Smooth muscle cell (in vitro differentiated cells): Measurements from ENCODE around the gene ZFP36L1. TPM values are rescaled to one million over a fixed set of nuclear protein-coding genes. Genes with fewer than 3 reads are reported as not detected.

ENCODE experiments used
- DNase-seq: peaks from one replicate; lab custom pipeline; 2025; ENCODE audit not compliant: unreplicated experiment; lab: John Stamatoyannopoulos, UW
- H2AFZ ChIP-seq: fragments of 200-600 bp; sonication (generic); 2 replicates; pipeline ENCODE4 v1.6.0; 2016; ENCODE audit warnings: antibody characterized with exemption, low read depth, mild to moderate bottlenecking
- H3F3A ChIP-seq: fragments of 200-600 bp; sonication (generic); 2 replicates; pipeline ENCODE4 v1.6.0; 2017; ENCODE audit warnings: antibody characterized with exemption, low read depth
- H3K27ac ChIP-seq: fragments of 200-600 bp; sonication (generic); 2 replicates; pipeline ENCODE4 v1.5.1; 2016; ENCODE audit warnings: low read depth, mild to moderate bottlenecking
- H3K27me3 ChIP-seq: fragments of 200-600 bp; sonication (generic); 2 replicates; pipeline ENCODE4 v1.6.1; 2016; ENCODE audit warnings: low read depth, mild to moderate bottlenecking
- H3K36me3 ChIP-seq: fragments of 200-600 bp; sonication (generic); 2 replicates; pipeline ENCODE4 v1.5.1; 2016; ENCODE audit warnings: low read depth
- H3K4me1 ChIP-seq: fragments of 200-600 bp; sonication (generic); 2 replicates; pipeline ENCODE4 v1.5.1; 2016; ENCODE audit warnings: low read depth
- H3K4me2 ChIP-seq: fragments of 200-600 bp; sonication (generic); 2 replicates; pipeline ENCODE4 v1.6.0; 2016; ENCODE audit warnings: mild to moderate bottlenecking
- H3K4me3 ChIP-seq: fragments of 200-600 bp; sonication (generic); 2 replicates; pipeline ENCODE4 v1.5.1; 2016; ENCODE audit warnings: mild to moderate bottlenecking
- H3K79me2 ChIP-seq: fragments of 200-600 bp; sonication (generic); 2 replicates; pipeline ENCODE4 v1.6.0; 2016; ENCODE audit warnings: low read depth, mild to moderate bottlenecking
- H3K9ac ChIP-seq: fragments of 200-600 bp; sonication (generic); 2 replicates; pipeline ENCODE4 v1.6.0; 2016; ENCODE audit warnings: low read depth
- H3K9me3 ChIP-seq: fragments of 200-600 bp; sonication (generic); replicated peaks from 2 replicates; pipeline ENCODE4 v1.5.1; 2016; ENCODE audit warnings: low read depth
- H4K20me1 ChIP-seq: fragments of 200-600 bp; sonication (generic); 2 replicates; pipeline ENCODE4 v1.6.0; 2016; ENCODE audit warnings: low read depth
- WGBS: methylation state at CpG from one replicate; pipeline ENCODE4 v1.1.7; 2016; ENCODE audit warnings: low lambda C conversion rate; 5-methylcytosine and 5-hydroxymethylcytosine counted together
- polyA plus RNA-seq: library from polyadenylated mRNA; unstranded; fragments of >200 nt; fragmentation: Nextera tagmentation; extraction: Ambion mirVana; gene quantifications from 2 replicates; pipeline ENCODE4 v1.2.1, GENCODE V29; 2016
- total RNA-seq: library from RNA; depleted of rRNA; stranded (reverse); fragments of >200 nt; gene quantifications from 2 replicates; pipeline ENCODE4 v1.2.3, GENCODE V29; 2014
- TF ChIP-seq, protein P1 (sequence below): fragments of 200-600 bp; sonication (generic); IDR thresholded peaks from 2 replicates; pipeline ENCODE4 v1.5.1; 2017; ENCODE audit warnings: borderline replicate concordance, mild to moderate bottlenecking, antibody characterized with exemption; ENCODE audit not compliant: insufficient read depth, poor library complexity, severe bottlenecking

ZFP36L1 gene
- total and polyA plus RNA-seq, 2 experiments from 2014 or later = 166 to 418 TPM

DNA sequence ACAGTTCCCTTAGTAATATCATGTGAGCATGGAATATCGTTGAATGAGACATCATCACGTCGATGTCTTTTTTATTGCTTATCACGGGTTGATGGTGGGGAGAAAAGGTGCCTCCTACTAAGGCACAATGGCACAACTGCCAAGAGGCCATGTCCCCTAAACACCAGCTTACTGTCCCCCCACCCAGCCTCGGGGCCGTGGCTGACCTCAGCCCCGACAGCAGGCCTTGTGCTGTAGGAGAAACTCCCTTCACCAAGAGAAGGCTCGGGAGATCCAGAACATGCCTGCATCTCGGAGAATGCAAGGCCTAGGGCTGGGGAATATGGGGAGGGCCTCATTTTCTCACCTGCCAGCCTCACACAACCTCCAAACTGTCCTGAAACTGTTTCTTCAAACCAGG, 22.8 kb downstream of the ZFP36L1 start:
- no peak overlapping the region for H3K9ac ChIP-seq
- no peak overlapping the region for H2AFZ ChIP-seq
- H3K4me1 ChIP-seq = no peaks in the 10 kb centered on the region
- H3F3A ChIP-seq = no peaks in the 10 kb centered on the region
- H3K9me3 ChIP-seq = no peaks in the 10 kb centered on the region
- TF ChIP-seq, protein P1, sequence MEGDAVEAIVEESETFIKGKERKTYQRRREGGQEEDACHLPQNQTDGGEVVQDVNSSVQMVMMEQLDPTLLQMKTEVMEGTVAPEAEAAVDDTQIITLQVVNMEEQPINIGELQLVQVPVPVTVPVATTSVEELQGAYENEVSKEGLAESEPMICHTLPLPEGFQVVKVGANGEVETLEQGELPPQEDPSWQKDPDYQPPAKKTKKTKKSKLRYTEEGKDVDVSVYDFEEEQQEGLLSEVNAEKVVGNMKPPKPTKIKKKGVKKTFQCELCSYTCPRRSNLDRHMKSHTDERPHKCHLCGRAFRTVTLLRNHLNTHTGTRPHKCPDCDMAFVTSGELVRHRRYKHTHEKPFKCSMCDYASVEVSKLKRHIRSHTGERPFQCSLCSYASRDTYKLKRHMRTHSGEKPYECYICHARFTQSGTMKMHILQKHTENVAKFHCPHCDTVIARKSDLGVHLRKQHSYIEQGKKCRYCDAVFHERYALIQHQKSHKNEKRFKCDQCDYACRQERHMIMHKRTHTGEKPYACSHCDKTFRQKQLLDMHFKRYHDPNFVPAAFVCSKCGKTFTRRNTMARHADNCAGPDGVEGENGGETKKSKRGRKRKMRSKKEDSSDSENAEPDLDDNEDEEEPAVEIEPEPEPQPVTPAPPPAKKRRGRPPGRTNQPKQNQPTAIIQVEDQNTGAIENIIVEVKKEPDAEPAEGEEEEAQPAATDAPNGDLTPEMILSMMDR = no peak
- H3K79me2 ChIP-seq = no peaks in the 10 kb centered on the region
- H3K4me2 ChIP-seq = no peak overlapping the region
- WGBS = 93% methylated on average over 9 of the region's 9 CpGs
- no peak for DNase-seq
- no peak overlapping the region for H3K27ac ChIP-seq
- no peaks in the 10 kb centered on the region for H3K36me3 ChIP-seq
- H3K27me3 ChIP-seq = no peaks in the 10 kb centered on the region
- H3K4me3 ChIP-seq = no peak overlapping the region
- no peaks in the 10 kb centered on the region for H4K20me1 ChIP-seq

DNA sequence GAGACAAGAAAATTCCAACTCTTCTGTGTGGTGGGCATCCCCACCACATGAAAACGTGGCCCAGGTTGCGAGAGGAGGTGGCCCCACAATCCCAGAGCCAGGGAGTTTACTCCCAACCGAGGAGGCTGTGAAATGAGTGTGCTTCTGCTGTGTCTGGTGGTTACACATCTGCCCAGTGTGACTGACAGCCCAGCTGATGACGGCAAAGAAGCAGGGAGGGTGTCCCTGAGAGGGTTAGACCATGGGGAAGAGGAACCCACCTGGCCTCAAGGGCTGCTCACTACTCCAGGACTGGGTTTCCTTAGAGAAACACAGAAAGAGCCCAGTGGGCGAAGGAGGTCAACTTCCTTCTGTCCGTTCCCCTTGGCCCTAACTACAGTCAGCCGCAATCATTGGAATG, 24.6 kb downstream of the ZFP36L1 start:
- Histone ChIP-seq H3K4me2 (no peak overlapping the region), H3K36me3 (no peaks in the 10 kb centered on the region), H3K4me1 (peaks cover 4% of the 10 kb centered on the region), H4K20me1 (no peaks in the 10 kb centered on the region), H3K79me2 (no peaks in the 10 kb centered on the region), H3K9ac (no peak overlapping the region), H2AFZ (no peak overlapping the region), H3K27me3 (no peaks in the 10 kb centered on the region), H3F3A (peaks cover 6% of the 10 kb centered on the region), H3K27ac (no peak overlapping the region), H3K9me3 (no peaks in the 10 kb centered on the region), H3K4me3 (no peak overlapping the region)
- TF ChIP-seq, protein P1 = no peak
- DNase-seq = no peak
- WGBS = 97% methylated on average over 7 of the region's 7 CpGs

DNA sequence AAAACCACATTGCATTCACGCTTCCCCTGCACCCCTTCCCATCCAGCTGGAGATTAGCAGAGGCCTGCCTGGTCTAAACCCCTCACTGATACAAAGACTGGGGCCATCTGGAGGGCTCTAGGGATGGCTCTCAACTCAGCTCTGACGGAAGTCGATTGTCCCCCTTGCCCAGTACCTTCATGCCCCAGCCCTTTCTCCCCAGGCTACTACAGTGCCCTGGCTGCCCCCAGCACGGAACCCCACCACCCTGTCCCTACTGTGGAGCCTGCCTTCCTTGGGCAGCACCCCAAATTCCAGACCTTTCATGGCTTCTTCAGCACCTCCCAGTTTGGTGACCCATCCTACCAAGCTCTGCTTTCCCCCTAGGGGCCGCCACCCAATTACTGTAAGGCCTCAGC, 25.6 kb downstream of the ZFP36L1 start:
- Histone ChIP-seq H3K36me3 (no peaks in the 10 kb centered on the region), H3K79me2 (no peaks in the 10 kb centered on the region), H3K4me3 (no peak overlapping the region), H3K9me3 (no peaks in the 10 kb centered on the region), H3F3A (peaks cover 9% of the 10 kb centered on the region), H3K9ac (no peak overlapping the region), H2AFZ (no peak overlapping the region), H3K27ac (no peak overlapping the region), H3K4me2 (no peak overlapping the region), H3K4me1 (peaks cover 10% of the 10 kb centered on the region), H3K27me3 (no peaks in the 10 kb centered on the region), H4K20me1 (no peaks in the 10 kb centered on the region)
- 92% methylated on average over 5 of the region's 5 CpGs for WGBS
- no peak for DNase-seq
- TF ChIP-seq, protein P1 = no peak
